ENCODE data around the gene SLC35E3.

The SLC35E3 gene

GRCh38 chr12:68825569-68826217 lies 79.7 kb downstream of the SLC35E3 start:
- DNase-seq (ENCODE audit: insufficient read length, low spot score) (no peak), FAIRE-seq (no peak)
- TF ChIP-seq CTCF (IDR thresholded peaks at IDR 0.05; ENCODE audit: insufficient read depth, missing control alignments): no peak

DNA sequence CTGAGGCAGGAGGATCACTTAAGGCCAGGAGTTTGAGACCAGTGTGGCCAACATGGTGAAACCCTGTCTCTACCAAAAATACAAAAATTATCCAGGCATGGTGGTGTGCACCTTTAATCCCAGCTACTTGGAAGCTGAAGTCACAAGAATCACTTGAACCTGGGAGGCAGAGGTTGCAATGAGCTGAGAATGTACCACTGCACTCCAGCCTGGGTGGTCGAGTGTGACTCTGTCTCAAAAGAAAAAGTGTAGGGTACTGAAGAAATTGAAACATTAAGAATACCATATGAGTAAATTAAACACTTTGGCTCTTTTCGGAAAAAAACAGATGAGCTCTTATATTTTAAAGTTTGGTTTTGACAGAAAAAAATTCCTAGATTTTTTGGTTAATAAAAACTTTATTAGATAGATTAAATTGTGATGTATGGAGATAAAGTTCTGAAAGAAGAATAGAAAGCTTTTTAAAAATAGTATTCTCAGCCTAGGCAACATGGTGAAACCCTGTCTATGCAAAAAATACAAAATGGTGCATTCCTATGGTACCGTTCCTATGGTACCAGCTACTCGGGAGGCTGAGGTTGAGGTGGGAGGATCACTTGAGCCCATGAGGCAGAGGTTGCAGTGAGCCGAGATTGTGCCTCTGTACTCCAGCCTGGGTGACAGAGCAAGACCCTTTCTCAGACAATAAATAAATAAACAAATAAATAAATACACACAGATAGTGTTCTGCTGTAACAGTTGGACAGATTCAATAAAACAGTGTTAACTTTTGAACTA lies 82.1 kb downstream of the SLC35E3 start:
- TF ChIP-seq CTCF (IDR thresholded peaks at IDR 0.05; ENCODE audit: insufficient read depth, missing control alignments): no peak
- DNase-seq (ENCODE audit: insufficient read length, low spot score) (no peak), FAIRE-seq (no peak)

DNA sequence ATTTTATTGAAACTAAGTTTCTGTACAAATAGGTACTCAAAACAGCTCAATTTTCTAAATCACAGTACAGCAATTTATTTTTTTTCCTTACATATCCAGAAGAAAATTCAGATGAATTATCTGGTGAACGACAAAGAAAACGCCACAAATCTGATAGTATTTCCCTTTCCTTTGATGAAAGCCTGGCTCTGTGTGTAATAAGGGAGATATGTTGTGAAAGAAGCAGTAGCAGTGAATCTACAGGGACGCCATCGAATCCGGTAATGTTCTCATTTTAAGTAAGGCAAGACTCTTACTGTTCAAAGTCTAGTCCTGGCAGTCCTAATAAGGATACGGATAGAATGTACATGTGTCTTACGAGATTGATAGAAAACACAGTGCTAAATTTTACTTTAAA lies 82.7 kb downstream of the SLC35E3 start:
- DNase-seq (ENCODE audit: insufficient read length, low spot score) (no peak), FAIRE-seq (no peak)
- no peak for TF ChIP-seq CTCF (IDR thresholded peaks at IDR 0.05; ENCODE audit: insufficient read depth, missing control alignments)
